ENCODE data around the gene KLF15. TPM values are rescaled to one million over a fixed set of nuclear protein-coding genes. Genes with fewer than 3 reads are reported as not detected.

The KLF15 gene
- total RNA-seq, 1 donor from 2014 or later = 3.3 TPM

- no peak overlapping the region for H3K27ac Mint-ChIP-seq
- no peak overlapping the region for H3K27ac ChIP-seq
- no peak overlapping the region for H3K4me2 ChIP-seq
- no peaks in the 10 kb centered on the region for H3K79me2 ChIP-seq (ENCODE audit: low read depth)
- H3K9me3 Mint-ChIP-seq = no peaks in the 10 kb centered on the region
- no peaks in the 10 kb centered on the region for H3K36me3 Mint-ChIP-seq
- no peak for DNase-seq (ENCODE audit: low spot score)
- no peak for TF ChIP-seq EZH2 (IDR thresholded peaks at IDR 0.05)
- no peak for TF ChIP-seq CTCF (IDR thresholded peaks at IDR 0.05)
- TF ChIP-seq EZH2phosphoT487 (IDR thresholded peaks at IDR 0.05) = no peak
- no peaks in the 10 kb centered on the region for H3F3A ChIP-seq (ENCODE audit: low read depth)
- H2AFZ ChIP-seq (replicated peaks) = no peak overlapping the region
- no peaks in the 10 kb centered on the region for H3K27me3 ChIP-seq
- H3K4me3 ChIP-seq = no peak overlapping the region
- no peaks in the 10 kb centered on the region for H3K36me3 ChIP-seq
- no peaks in the 10 kb centered on the region for H3K9me3 ChIP-seq (ENCODE audit: low read depth)
- no peak overlapping the region for H3K4me3 Mint-ChIP-seq
- no peaks in the 10 kb centered on the region for H3K4me1 ChIP-seq
- no peaks in the 10 kb centered on the region for H3K4me1 Mint-ChIP-seq
- H4K20me1 ChIP-seq (ENCODE audit: low read depth) = no peaks in the 10 kb centered on the region
- H3K9ac ChIP-seq = no peak overlapping the region
- H3K27me3 Mint-ChIP-seq (ENCODE audit: insufficient read depth, low read depth) = no peaks in the 10 kb centered on the region
Observed at GRCh38 chr3:126321490-126321889, 35.7 kb downstream of the KLF15 start.

GRCh38 chr3:126320517-126321293 lies 36.5 kb downstream of the KLF15 start:
- Histone ChIP-seq H3K4me3 (no peak overlapping the region), H3K4me2 (no peak overlapping the region), H3K9me3 (ENCODE audit: low read depth) (no peaks in the 10 kb centered on the region), H3K27me3 (no peaks in the 10 kb centered on the region), H3K36me3 (no peaks in the 10 kb centered on the region), H4K20me1 (ENCODE audit: low read depth) (no peaks in the 10 kb centered on the region), H3K9ac (no peak overlapping the region), H3K79me2 (ENCODE audit: low read depth) (no peaks in the 10 kb centered on the region), H3F3A (ENCODE audit: low read depth) (no peaks in the 10 kb centered on the region), H2AFZ (replicated peaks) (no peak overlapping the region), H3K27ac (no peak overlapping the region), H3K4me1 (peaks cover 3% of the 10 kb centered on the region)
- no peaks in the 10 kb centered on the region for H3K9me3 Mint-ChIP-seq
- DNase-seq (ENCODE audit: low spot score) = no peak
- H3K27ac Mint-ChIP-seq = peak overlapping the region; percentile 53
- no peaks in the 10 kb centered on the region for H3K4me1 Mint-ChIP-seq
- peaks cover 4% of the 10 kb centered on the region for H3K27me3 Mint-ChIP-seq (ENCODE audit: insufficient read depth, low read depth)
- TF ChIP-seq EZH2 (IDR thresholded peaks at IDR 0.05) (no peak), EZH2phosphoT487 (IDR thresholded peaks at IDR 0.05) (no peak), CTCF (IDR thresholded peaks at IDR 0.05) (no peak)
- H3K36me3 Mint-ChIP-seq = no peaks in the 10 kb centered on the region
- no peak overlapping the region for H3K4me3 Mint-ChIP-seq

GRCh38 chr3:126319701-126320295 lies 37.4 kb downstream of the KLF15 start:
- H3K4me3 ChIP-seq = no peak overlapping the region
- H3K9me3 ChIP-seq (ENCODE audit: low read depth) = no peaks in the 10 kb centered on the region
- no peaks in the 10 kb centered on the region for H3K27me3 ChIP-seq
- H3K9ac ChIP-seq = no peak overlapping the region
- no peak overlapping the region for H3K4me2 ChIP-seq
- no peak overlapping the region for H3K27ac ChIP-seq
- Mint-ChIP-seq H3K27ac (no peak overlapping the region), H3K4me1 (peaks cover 2% of the 10 kb centered on the region), H3K36me3 (no peaks in the 10 kb centered on the region), H3K27me3 (ENCODE audit: insufficient read depth, low read depth) (peaks cover 4% of the 10 kb centered on the region), H3K9me3 (no peaks in the 10 kb centered on the region), H3K4me3 (peak overlapping the region; percentile 15)
- no peaks in the 10 kb centered on the region for H3K36me3 ChIP-seq
- H3K4me1 ChIP-seq = peaks cover 8% of the 10 kb centered on the region
- no peak for TF ChIP-seq CTCF (IDR thresholded peaks at IDR 0.05)
- no peak for TF ChIP-seq EZH2 (IDR thresholded peaks at IDR 0.05)
- TF ChIP-seq EZH2phosphoT487 (IDR thresholded peaks at IDR 0.05) = no peak
- no peak overlapping the region for H2AFZ ChIP-seq (replicated peaks)
- H4K20me1 ChIP-seq (ENCODE audit: low read depth) = no peaks in the 10 kb centered on the region
- no peak for DNase-seq (ENCODE audit: low spot score)
- H3F3A ChIP-seq (ENCODE audit: low read depth) = no peaks in the 10 kb centered on the region
- H3K79me2 ChIP-seq (ENCODE audit: low read depth) = no peaks in the 10 kb centered on the region

Data from neural progenitor cell (in vitro differentiated cells).